DOHH2 (cell line): ENCODE measurements around the gene MFSD1.

Experiments
- H3F3A ChIP-seq: fragments of 200-600 bp; sonication (generic), shearing (Covaris generic); 2 replicates; pipeline ENCODE4 v1.6.0; 2016; ENCODE audit warnings: antibody characterized with exemption, mild to moderate bottlenecking; ENCODE audit not compliant: control insufficient read depth, insufficient read depth
- H3K27ac ChIP-seq: fragments of 200-600 bp; sonication (generic); 2 replicates; pipeline ENCODE4 v1.5.1; 2014; ENCODE audit warnings: low read depth, mild to moderate bottlenecking, low read length, moderate library complexity
- H3K27me3 ChIP-seq: fragments of 200-600 bp; sonication (generic); 2 replicates; pipeline ENCODE4 v1.6.1; 2014; ENCODE audit warnings: mild to moderate bottlenecking, low read length, mixed read lengths; ENCODE audit not compliant: control insufficient read depth
- H3K36me3 ChIP-seq: fragments of 200-600 bp; sonication (generic); 2 replicates; pipeline ENCODE4 v1.6.1; 2014; ENCODE audit warnings: mild to moderate bottlenecking, low read length, moderate library complexity, mixed read lengths; ENCODE audit not compliant: control insufficient read depth
- H3K4me1 ChIP-seq: fragments of 200-600 bp; sonication (generic); 2 replicates; pipeline ENCODE4 v1.6.1; 2014; ENCODE audit warnings: mild to moderate bottlenecking, low read length, mixed read lengths; ENCODE audit not compliant: control insufficient read depth
- H3K4me2 ChIP-seq: fragments of 200-600 bp; sonication (generic); 2 replicates; pipeline ENCODE4 v1.6.0; 2014; ENCODE audit warnings: mild to moderate bottlenecking, low read length, moderate library complexity
- H3K4me3 ChIP-seq: fragments of 200-600 bp; sonication (generic); 2 replicates; pipeline ENCODE4 v1.5.1; 2014; ENCODE audit warnings: mild to moderate bottlenecking, low read length, mixed read lengths
- H3K79me2 ChIP-seq: fragments of 200-600 bp; sonication (generic); 2 replicates; pipeline ENCODE4 v1.6.1; 2014; ENCODE audit warnings: mild to moderate bottlenecking, low read length, mixed read lengths; ENCODE audit not compliant: control insufficient read depth
- H3K9me2 ChIP-seq: fragments of 200-600 bp; sonication (generic); replicated peaks from 2 replicates; pipeline ENCODE4 v1.6.1; 2014; ENCODE audit warnings: mild to moderate bottlenecking, low read length, mixed read lengths; ENCODE audit not compliant: control insufficient read depth
- H3K9me3 ChIP-seq: fragments of 200-600 bp; sonication (generic); 2 replicates; pipeline ENCODE4 v1.6.1; 2014; ENCODE audit warnings: antibody characterized with exemption, low read length, mixed read lengths; ENCODE audit not compliant: control insufficient read depth, insufficient read depth
- H4K20me1 ChIP-seq: fragments of 200-600 bp; sonication (generic); 2 replicates; pipeline ENCODE4 v1.6.0; 2014; ENCODE audit warnings: low read depth, mild to moderate bottlenecking, antibody characterized with exemption, low read length, moderate library complexity; ENCODE audit not compliant: control insufficient read depth, insufficient read depth
- EZH2phosphoT487 ChIP-seq: fragments of 200-600 bp; sonication (generic); IDR thresholded peaks from 2 replicates; pipeline ENCODE4 v1.6.1; 2017; ENCODE audit warnings: borderline replicate concordance, mild to moderate bottlenecking, antibody characterized with exemption, low read length, moderate library complexity, mixed read lengths
- TF ChIP-seq, protein P1 (sequence below): fragments of 200-600 bp; sonication (generic); IDR thresholded peaks from one replicate; pipeline ENCODE4 v1.5.1; 2014; ENCODE audit warnings: antibody characterized with exemption, mild to moderate bottlenecking, low read depth, low read length; ENCODE audit not compliant: poor library complexity, severe bottlenecking

MFSD1 gene

DNA sequence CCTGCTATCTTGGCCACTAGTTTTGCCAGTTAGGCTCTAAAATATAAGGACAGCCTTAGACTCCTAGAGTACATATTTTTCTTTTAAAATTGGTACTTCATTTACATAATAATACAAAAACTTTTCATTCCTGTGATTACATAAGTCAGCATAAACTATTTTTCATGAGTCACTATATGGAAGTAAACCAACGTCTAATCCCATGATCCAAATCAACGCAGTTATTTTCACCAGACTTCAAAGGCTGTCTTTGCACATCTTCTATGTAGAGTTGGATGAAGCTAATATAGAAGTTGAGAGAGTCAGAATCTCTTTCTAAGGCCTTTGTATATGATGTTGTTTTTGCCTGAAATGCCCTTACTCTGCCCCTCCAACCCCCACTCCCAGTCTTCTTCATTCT, 7.6 kb upstream of the MFSD1 start:
- no peak overlapping the region for H3K27ac ChIP-seq
- no peaks in the 10 kb centered on the region for H3K36me3 ChIP-seq
- peaks cover 7% of the 10 kb centered on the region for H3K27me3 ChIP-seq
- no peaks in the 10 kb centered on the region for H4K20me1 ChIP-seq
- no peak for TF ChIP-seq EZH2phosphoT487
- TF ChIP-seq, protein P1, sequence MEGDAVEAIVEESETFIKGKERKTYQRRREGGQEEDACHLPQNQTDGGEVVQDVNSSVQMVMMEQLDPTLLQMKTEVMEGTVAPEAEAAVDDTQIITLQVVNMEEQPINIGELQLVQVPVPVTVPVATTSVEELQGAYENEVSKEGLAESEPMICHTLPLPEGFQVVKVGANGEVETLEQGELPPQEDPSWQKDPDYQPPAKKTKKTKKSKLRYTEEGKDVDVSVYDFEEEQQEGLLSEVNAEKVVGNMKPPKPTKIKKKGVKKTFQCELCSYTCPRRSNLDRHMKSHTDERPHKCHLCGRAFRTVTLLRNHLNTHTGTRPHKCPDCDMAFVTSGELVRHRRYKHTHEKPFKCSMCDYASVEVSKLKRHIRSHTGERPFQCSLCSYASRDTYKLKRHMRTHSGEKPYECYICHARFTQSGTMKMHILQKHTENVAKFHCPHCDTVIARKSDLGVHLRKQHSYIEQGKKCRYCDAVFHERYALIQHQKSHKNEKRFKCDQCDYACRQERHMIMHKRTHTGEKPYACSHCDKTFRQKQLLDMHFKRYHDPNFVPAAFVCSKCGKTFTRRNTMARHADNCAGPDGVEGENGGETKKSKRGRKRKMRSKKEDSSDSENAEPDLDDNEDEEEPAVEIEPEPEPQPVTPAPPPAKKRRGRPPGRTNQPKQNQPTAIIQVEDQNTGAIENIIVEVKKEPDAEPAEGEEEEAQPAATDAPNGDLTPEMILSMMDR = no peak
- no peaks in the 10 kb centered on the region for H3K9me3 ChIP-seq
- no peak overlapping the region for H3K4me2 ChIP-seq
- H3K4me3 ChIP-seq = no peak overlapping the region
- H3K4me1 ChIP-seq = peaks cover 7% of the 10 kb centered on the region
- no peaks in the 10 kb centered on the region for H3F3A ChIP-seq
- H3K79me2 ChIP-seq = no peaks in the 10 kb centered on the region
- no peaks in the 10 kb centered on the region for H3K9me2 ChIP-seq

DNA sequence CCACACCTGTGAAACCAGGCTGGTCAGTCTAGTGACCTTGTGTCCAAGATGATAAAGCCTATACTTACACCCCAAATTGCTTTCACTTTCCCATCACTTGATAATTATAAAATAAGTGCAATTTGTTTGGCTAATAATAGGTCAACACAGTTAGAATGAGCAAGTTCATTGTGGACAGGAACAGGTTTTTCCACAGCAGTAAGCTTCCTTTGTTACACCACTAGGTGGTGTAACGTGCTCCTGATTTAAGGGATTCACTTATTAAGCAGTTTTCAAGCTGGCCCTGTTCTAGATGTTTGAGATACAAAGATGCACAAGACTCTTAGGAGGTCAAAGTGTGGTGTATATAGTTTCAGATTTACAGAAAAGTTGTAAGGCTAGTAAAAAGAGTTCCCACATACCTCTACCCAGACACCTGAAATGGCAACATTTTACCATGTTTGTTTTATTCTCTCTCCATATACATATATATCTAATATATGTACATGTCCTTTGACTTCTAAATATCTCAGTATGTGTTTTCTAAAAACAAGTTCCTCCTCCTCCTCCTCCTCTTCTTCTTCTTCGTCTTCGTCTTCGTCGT, 6.8 kb upstream of the MFSD1 start:
- peaks cover 7% of the 10 kb centered on the region for H3K27me3 ChIP-seq
- no peak for TF ChIP-seq EZH2phosphoT487
- TF ChIP-seq, protein P1 = peak; percentile 76
- H3K79me2 ChIP-seq = no peaks in the 10 kb centered on the region
- H3K36me3 ChIP-seq = no peaks in the 10 kb centered on the region
- peaks cover 7% of the 10 kb centered on the region for H3K4me1 ChIP-seq
- H3K27ac ChIP-seq = no peak overlapping the region
- no peak overlapping the region for H3K4me2 ChIP-seq
- no peaks in the 10 kb centered on the region for H3K9me3 ChIP-seq
- H3K4me3 ChIP-seq = no peak overlapping the region
- H4K20me1 ChIP-seq = no peaks in the 10 kb centered on the region
- H3F3A ChIP-seq = no peaks in the 10 kb centered on the region
- H3K9me2 ChIP-seq = no peaks in the 10 kb centered on the region

DNA sequence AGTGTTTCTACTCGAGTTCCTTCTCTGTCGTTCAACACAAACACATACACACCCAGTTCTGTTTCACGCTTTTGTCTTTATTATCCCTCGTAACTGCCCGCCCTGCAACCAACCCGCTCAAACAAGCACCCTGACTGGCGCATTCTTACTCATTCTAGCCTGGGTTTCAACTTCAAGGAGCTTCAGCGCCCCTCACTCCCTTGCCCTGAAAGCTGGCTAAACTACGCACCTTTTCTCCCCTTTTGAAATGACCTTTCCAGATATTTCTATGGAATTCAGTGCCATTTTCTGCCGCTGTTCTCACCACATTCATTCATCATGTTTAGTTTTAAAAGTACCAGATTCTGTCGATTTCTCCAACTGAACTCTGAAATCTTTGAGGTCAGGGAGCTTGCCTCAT, 653 bp upstream of the MFSD1 start:
- Histone ChIP-seq H3K27me3 (peaks cover 7% of the 10 kb centered on the region), H3K9me2 (no peaks in the 10 kb centered on the region), H4K20me1 (no peaks in the 10 kb centered on the region), H3F3A (peaks cover 2% of the 10 kb centered on the region; the same call in 1 of the 2 replicates), H3K4me1 (peaks cover 24% of the 10 kb centered on the region), H3K4me3 (peak overlapping the region; percentile 97), H3K9me3 (no peaks in the 10 kb centered on the region), H3K27ac (no peak overlapping the region), H3K4me2 (peak overlapping the region; percentile 85), H3K36me3 (peaks cover 21% of the 10 kb centered on the region), H3K79me2 (peaks cover 34% of the 10 kb centered on the region)
- TF ChIP-seq EZH2phosphoT487 = no peak
- TF ChIP-seq, protein P1 = no peak
